Measurements from ENCODE around the gene DACT3. TPM values are rescaled to one million over a fixed set of nuclear protein-coding genes. Genes with fewer than 3 reads are reported as not detected.

The DACT3 gene
- polyA plus RNA-seq (ENCODE audit: insufficient read length in 4 of 4) = 10 to 100 TPM; 23.7 to 62.8 (median 26.9) TPM

DNA sequence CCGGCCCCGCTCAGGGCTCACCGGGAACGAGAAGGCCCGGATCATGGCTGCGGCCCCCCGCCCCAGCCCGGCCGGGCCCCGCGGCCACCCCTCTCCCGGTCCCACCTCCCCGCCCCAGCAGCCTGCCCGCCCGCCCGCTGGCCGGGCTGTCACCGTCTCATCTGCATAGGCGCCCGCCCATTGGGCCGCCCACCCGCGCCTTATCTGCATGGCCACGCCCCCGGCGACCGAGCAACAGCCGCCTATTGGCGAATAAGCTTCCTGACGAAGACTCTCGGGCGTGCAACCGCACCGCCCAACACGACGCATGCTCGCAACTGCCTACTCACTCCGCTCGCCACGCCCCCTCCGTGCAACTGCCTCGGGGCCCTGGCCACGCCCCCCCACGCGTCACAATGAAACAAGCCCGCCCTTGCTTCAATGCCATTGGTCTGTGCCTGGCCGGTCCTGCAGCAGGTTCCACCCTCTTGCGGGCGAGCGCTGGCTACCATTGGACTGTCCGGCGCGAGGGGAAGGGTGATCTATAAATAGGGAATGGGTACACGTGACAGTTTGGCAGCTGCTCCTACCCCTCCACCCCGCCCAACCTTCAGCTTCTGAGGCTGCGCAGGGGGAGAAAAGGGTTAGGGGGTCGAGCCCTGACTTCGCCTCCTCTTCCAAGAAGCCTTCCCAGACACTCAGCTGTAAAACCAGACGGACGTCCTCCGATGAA, at the start of gene DACT3:
TSS of gene DACT3 (minus strand) at position 163 of the 712 bp plus-strand sequence. CDS start at position 45, 118 bp downstream.
- DNase-seq (ENCODE audit: low read depth in 4 of 4, low spot score in 3 of 4) = peak; percentile 99

DNA sequence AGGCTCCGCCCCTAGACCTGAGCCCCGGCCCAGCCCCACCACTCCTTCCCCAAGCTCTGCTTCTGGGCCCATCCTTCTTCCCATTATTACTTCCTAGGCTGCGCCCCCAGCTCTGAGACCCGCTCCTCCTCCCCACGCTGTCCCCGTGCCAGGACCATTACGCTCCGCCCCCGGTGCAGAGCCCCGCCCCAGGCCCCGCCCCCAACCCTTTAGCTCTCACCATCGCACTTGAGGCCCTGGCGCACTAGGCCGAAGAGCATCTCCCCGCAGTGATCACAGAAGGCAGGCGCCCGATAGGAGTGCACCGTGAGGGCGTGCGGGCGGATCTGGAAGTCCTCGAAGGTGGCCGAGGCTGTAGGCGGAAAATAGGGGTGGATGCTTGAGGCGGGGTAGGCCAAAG, 49.7 kb upstream of the DACT3 start:
- no peak for DNase-seq (ENCODE audit: low read depth in 4 of 4, low spot score in 3 of 4)

GRCh38 chr19:46704379-46705076, 43.5 kb upstream of the DACT3 start:
- no peak for DNase-seq (ENCODE audit: low read depth in 4 of 4, low spot score in 3 of 4)

GRCh38 chr19:46700704-46701103, 39.7 kb upstream of the DACT3 start:
- DNase-seq (ENCODE audit: low read depth in 4 of 4, low spot score in 3 of 4) = no peak

DNA sequence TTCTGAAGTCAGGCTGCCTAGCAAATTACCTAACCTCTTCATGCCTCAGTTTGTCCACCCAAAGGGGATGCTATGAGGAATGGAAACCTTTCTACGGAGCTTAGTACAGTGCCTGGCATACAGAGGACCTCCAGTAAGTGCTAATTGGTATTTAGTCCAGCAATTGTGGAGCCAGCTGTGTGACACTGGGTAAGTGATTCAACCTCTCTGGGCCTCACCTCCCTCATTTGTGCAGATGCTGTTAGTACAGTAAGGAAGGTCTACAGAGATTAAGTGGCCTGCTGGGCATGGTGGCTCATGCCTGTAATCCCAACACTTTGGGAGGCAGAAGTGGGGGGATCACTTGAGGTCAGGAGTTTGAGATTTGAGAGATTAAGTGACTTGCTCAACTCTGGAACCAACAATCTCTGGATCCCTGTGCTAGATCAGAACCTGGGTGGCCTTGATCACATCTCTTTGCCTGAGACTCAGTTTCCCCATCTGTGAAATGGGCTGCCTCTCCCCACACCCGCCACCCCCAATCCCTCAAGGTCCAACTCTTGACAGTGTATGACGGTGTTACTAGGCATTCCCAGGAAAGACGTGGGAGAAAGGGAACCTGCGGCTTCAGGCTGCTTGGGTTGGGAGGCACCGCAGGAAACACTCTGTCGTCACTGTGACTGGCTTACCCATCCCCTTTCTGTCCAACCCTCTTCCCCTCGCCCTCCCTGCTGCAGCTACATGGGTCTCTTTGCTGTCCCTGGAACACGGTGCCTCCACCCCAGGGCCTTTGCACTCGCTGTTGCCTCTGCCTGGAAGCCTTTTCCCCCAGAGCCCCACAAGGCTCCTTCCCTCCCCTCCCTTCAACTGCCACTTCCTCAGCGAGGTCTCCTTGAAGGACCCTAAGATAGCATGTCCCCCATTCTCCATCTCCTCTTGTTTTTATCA, 37.7 kb upstream of the DACT3 start:
- DNase-seq (ENCODE audit: low read depth in 4 of 4, low spot score in 3 of 4) = no peak

DNA sequence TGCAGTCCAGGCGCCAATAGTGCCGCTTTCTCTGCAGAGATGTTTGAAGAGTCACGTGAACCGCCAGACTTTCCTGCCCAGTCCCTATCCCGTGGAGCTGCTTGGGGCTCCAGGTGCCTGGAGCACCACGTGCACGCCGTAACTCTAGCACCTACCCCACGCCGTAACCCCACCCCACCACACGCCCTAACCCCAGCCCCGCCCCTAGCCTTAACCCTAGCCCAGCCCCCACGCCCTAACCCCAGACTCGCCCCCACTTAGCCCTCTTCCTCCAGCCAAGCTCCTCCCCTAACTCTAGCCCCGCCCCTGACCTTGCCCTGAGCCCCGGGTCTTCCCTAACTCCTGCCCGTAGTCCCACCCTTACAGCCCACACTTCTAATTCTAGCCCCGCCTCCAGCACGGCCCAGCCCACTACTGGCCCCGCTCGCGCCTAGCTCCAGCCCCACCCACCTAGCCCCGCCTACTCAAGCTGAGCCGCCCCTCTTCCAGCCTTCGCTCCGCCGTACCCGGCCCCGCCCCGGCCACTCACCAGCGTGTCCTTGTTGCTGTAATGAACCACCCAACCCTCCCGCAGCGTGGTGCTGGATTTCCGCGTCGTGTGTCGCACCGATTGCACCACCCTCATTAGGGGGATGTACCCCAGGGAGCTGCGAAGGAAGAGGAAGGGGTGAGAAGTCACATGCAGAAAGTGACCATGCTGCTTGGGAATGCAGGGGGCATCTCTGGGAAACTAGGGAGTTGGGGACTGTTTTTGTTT, 36.4 kb upstream of the DACT3 start:
- peak in 3 of 4 donors; percentile 60 to 69 (median 67) for DNase-seq (ENCODE audit: low read depth in 4 of 4, low spot score in 3 of 4)

GRCh38 chr19:46696866-46697203, 35.9 kb upstream of the DACT3 start:
- no peak for DNase-seq (ENCODE audit: low read depth in 4 of 4, low spot score in 3 of 4)

DNA sequence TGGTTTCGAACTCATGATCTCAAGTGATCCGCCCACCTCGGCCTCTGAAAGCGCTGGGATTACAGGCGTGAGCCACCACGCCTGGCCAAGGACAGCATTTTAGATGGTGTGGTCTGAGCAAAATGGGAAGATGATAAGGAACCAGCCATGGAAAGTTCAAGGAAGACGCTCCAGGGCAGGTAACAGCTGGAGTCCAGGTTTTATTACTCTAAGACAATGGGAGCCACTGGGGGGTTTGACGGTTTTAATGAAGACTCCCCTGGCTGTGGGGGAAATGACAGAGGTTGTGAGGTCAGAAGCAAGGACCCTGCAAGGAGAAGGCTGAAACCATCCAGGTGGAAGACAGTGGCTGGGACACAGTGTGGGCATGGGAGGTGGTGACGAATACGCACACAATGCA, 35.1 kb upstream of the DACT3 start:
- no peak for DNase-seq (ENCODE audit: low read depth in 4 of 4, low spot score in 3 of 4)

- DNase-seq (ENCODE audit: low read depth in 4 of 4, low spot score in 3 of 4) = no peak
These were observed 32.8 kb upstream of the DACT3 start for GRCh38 chr19:46693760-46694159.

GRCh38 chr19:46692918-46693722, 32.1 kb upstream of the DACT3 start:
- DNase-seq (ENCODE audit: low read depth in 4 of 4, low spot score in 3 of 4) = no peak

DNA sequence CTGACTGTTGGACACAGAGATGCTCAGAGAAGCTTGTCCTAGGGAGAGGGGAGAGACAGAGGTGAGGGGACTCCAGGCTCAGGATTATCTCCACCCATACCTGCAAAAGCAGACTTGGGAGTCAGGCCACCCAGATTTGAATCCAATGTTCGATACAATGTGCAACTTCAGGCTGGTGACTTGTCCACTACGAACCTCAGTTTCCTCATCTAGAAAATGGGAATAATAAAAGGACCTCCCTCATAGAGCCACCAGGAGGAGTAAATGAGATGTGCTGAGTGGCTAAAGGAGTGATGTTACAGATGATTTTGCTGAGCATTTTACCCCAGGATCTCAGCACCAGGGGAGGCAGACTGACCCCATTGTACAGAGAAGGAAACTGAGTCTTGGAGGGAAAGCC, 31.0 kb upstream of the DACT3 start:
- no peak for DNase-seq (ENCODE audit: low read depth in 4 of 4, low spot score in 3 of 4)

DNA sequence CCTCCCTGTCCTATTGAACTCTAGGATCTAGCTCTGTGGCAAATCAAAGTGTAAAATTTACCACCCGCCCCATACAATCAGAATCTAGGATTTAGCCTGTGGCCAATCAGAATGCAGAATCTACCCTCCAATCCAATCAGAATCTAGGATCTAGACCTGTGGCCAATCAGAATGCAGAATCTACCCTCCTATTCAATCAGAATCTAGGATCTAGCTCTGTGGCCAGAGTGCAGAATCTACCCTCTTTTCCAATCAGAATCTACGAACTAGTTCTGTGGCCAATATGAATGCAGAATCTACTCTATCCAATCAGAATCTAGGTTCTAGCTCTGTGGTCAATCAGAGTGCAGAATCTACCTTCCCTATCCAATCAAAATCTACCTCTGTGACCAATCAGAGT, 30.1 kb upstream of the DACT3 start:
- no peak for DNase-seq (ENCODE audit: low read depth in 4 of 4, low spot score in 3 of 4)

- DNase-seq (ENCODE audit: low read depth in 4 of 4, low spot score in 3 of 4) = no peak
These were observed 28.4 kb upstream of the DACT3 start for GRCh38 chr19:46689358-46689757.

- DNase-seq (ENCODE audit: low read depth in 4 of 4, low spot score in 3 of 4) = no peak
These were observed 26.6 kb upstream of the DACT3 start for GRCh38 chr19:46687438-46688145.

GRCh38 chr19:46685189-46685588, 24.2 kb upstream of the DACT3 start:
- no peak for DNase-seq (ENCODE audit: low read depth in 4 of 4, low spot score in 3 of 4)

DNA sequence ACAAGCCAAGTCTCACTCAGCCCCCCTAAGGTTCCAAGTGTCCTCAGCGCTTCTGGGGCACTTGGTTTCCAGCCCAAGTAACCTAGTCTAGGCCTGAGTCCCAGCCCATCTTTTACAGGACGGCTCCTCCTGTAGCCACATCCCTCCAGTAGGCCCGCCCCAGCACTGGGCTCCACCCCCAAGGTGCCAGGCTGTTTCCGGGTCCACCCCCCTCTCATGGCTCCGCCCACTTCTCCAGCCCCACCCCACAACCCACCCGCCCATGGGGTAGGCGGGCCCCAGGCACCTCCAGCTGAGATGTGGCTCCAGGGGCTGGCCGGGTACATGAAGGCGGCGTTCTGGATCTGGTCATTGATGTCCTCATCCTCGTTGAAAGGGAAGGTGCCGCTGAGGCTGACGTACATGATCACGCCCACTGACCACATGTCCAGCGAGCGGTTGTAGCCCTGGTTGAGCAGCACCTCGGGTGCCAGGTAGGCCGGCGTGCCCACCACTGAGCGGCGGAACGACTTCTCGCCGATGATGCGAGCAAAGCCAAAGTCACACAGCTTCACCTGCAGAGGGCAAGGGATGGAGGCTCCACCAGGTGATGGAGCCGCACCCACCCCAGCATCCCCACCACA, 17.2 kb upstream of the DACT3 start:
- no peak for DNase-seq (ENCODE audit: low read depth in 4 of 4, low spot score in 3 of 4)

- no peak for DNase-seq (ENCODE audit: low read depth in 4 of 4, low spot score in 3 of 4)
These were observed 13.6 kb upstream of the DACT3 start for GRCh38 chr19:46674416-46675178.

DNA sequence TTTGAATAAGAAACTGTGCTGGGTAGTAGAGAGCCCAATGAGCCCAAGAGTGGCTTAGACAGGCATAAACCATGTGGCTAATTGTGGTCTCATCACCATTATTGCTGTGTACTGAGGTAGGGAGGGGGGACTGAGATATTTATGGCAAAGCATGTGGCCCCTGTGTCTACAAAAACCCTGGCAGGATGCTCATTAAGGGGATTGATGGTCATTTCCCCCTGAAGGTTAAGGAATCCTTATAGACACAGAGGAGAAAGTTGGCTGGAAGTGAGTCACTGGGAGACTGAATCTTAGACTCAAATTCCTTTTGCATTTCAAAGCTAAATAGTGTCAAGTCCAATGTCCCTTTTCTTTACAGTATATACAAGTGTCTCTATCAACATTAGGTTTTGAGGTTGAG, 9.8 kb upstream of the DACT3 start:
- no peak for DNase-seq (ENCODE audit: low read depth in 4 of 4, low spot score in 3 of 4)
